Liver (tissue), 9 donors: ENCODE measurements around the gene CYP8B1. TPM values are rescaled to one million over a fixed set of nuclear protein-coding genes. Genes with fewer than 3 reads are reported as not detected.

ENCODE experiments used
- DNase-seq: peaks from one replicate; pipeline ENCODE4 v3.0.0-alpha.2; 2017; ENCODE audit warnings: low spot score
- H3K27ac ChIP-seq, 2 donors: one replicate each; pipeline ENCODE4 v1.7.0; 2013; ENCODE audit warnings: inconsistent platforms in 2 of 2, low read length in 2 of 2, control low read depth in 1 of 2, low read depth in 1 of 2, mild to moderate bottlenecking in 1 of 2
- H3K27me3 ChIP-seq, 4 donors: one replicate each; pipeline versions ENCODE4 v1.6.1 to v1.7.0; 2013; ENCODE audit warnings: low read length in 3 of 4, inconsistent platforms in 1 of 4, mild to moderate bottlenecking in 1 of 4, moderate library complexity in 1 of 4; ENCODE audit not compliant: control insufficient read depth in 4 of 4, insufficient read depth in 4 of 4
- H3K36me3 ChIP-seq, 4 donors: one replicate each; pipeline versions ENCODE4 v1.6.1 to v1.7.0; 2013; ENCODE audit warnings: low read length in 3 of 4, mild to moderate bottlenecking in 3 of 4, low read depth in 1 of 4, moderate library complexity in 1 of 4; ENCODE audit not compliant: control insufficient read depth in 4 of 4, insufficient read depth in 3 of 4
- H3K4me1 ChIP-seq, 4 donors: one replicate each; pipeline versions ENCODE4 v1.6.1 to v1.7.0; 2013; ENCODE audit warnings: low read length in 3 of 4, mild to moderate bottlenecking in 3 of 4, moderate library complexity in 1 of 4; ENCODE audit not compliant: control insufficient read depth in 4 of 4, insufficient read depth in 4 of 4
- H3K4me3 ChIP-seq, 3 donors: one replicate each; pipeline versions ENCODE4 v1.6.1 to v1.7.0; 2013; ENCODE audit warnings: low read length in 3 of 3, control low read depth in 1 of 3, low read depth in 1 of 3, mild to moderate bottlenecking in 1 of 3
- H3K9ac ChIP-seq, 2 donors: one replicate each; pipeline ENCODE4 v1.7.0; 2013; ENCODE audit warnings: low read length in 2 of 2, mild to moderate bottlenecking in 2 of 2, moderate library complexity in 2 of 2, control low read depth in 1 of 2, low read depth in 1 of 2
- H3K9me3 ChIP-seq, 4 donors: one replicate each; pipeline versions ENCODE4 v1.6.1 to v1.7.0; 2013; ENCODE audit warnings: low read length in 3 of 4; ENCODE audit not compliant: control insufficient read depth in 4 of 4
- EGR1 ChIP-seq, 2 donors: IDR thresholded peaks; 2 replicates each; pipeline ENCODE4 v1.6.1; 2016 to 2018; ENCODE audit warnings: antibody characterized with exemption in 2 of 2, low read depth in 2 of 2
- FOXA1 ChIP-seq: IDR thresholded peaks from 2 replicates; pipeline ENCODE4 v1.6.1; 2016; ENCODE audit warnings: antibody characterized with exemption
- GABPA ChIP-seq, 2 donors: IDR thresholded peaks in 1 of 2; conservative IDR thresholded peaks in 1 of 2; 2 replicates each; pipeline ENCODE4 v1.6.1; 2016; ENCODE audit warnings: antibody characterized with exemption in 2 of 2, mild to moderate bottlenecking in 1 of 2, moderate library complexity in 1 of 2
- HNF4A ChIP-seq, 2 donors: conservative IDR thresholded peaks; 2 replicates each; pipeline ENCODE4 v1.6.1; 2016; ENCODE audit warnings: antibody characterized with exemption in 2 of 2, mild to moderate bottlenecking in 2 of 2
- HNF4G ChIP-seq: IDR thresholded peaks from 2 replicates; pipeline ENCODE4 v1.6.1; 2016; ENCODE audit warnings: antibody characterized with exemption
- JUND ChIP-seq, 2 donors: IDR thresholded peaks; 2 replicates each; pipeline ENCODE4 v1.6.1; 2016; ENCODE audit warnings: antibody characterized with exemption in 2 of 2
- NR2F2 ChIP-seq: IDR thresholded peaks from 2 replicates; pipeline ENCODE4 v1.6.1; 2016; ENCODE audit warnings: antibody characterized with exemption
- RAD21 ChIP-seq, 2 donors: IDR thresholded peaks; 2 replicates each; pipeline ENCODE4 v1.6.1; 2016; ENCODE audit warnings: antibody characterized with exemption in 2 of 2, mild to moderate bottlenecking in 2 of 2
- RXRA ChIP-seq, 2 donors: IDR thresholded peaks; 2 replicates each; pipeline ENCODE4 v1.6.1; 2017 to 2018; ENCODE audit warnings: antibody characterized with exemption in 2 of 2, mild to moderate bottlenecking in 1 of 2
- SP1 ChIP-seq: IDR thresholded peaks from 2 replicates; pipeline ENCODE4 v1.6.1; 2018; ENCODE audit warnings: antibody characterized with exemption, mild to moderate bottlenecking
- TAF1 ChIP-seq: conservative IDR thresholded peaks from 2 replicates; pipeline ENCODE4 v1.6.1; 2016; ENCODE audit warnings: antibody characterized with exemption, mild to moderate bottlenecking
- YY1 ChIP-seq: IDR thresholded peaks from 2 replicates; pipeline ENCODE4 v1.6.1; 2016; ENCODE audit warnings: antibody characterized with exemption, mild to moderate bottlenecking
- WGBS: extraction: QIAGEN DNeasy Blood & Tissue Kit; methylation state at CpG from one replicate; pipeline ENCODE4 v1.1.7; 2013; 5-methylcytosine and 5-hydroxymethylcytosine counted together
- polyA plus RNA-seq, 2 donors: library from polyadenylated mRNA; stranded (reverse) in 1 of 2; unstranded in 1 of 2; fragments of 200-250 nt in 1 of 2; fragments of >200 nt in 1 of 2; fragmentation: Nextera tagmentation in 1 of 2; extraction: Ambion mirVana in 1 of 2; gene quantifications; one replicate each; pipeline versions ENCODE4 v1.2.1 to v1.2.3, GENCODE V29; 2013 to 2015
- total RNA-seq, 2 donors: library from RNA; depleted of rRNA; stranded (reverse); fragments of >200 nt; gene quantifications; one replicate each; pipeline ENCODE4 v1.2.3, GENCODE V29; 2014
- TF ChIP-seq, protein P1 (sequence below): IDR thresholded peaks from 2 replicates; pipeline ENCODE4 v1.6.1; 2016; ENCODE audit warnings: antibody characterized with exemption, mild to moderate bottlenecking
- TF ChIP-seq, protein P2 (sequence below): IDR thresholded peaks from 2 replicates; pipeline ENCODE4 v1.6.1; 2016; ENCODE audit warnings: antibody characterized with exemption
- TF ChIP-seq, protein P3 (sequence below): IDR thresholded peaks from 2 replicates; pipeline ENCODE4 v1.6.1; 2016; ENCODE audit warnings: antibody characterized with exemption
- TF ChIP-seq, protein P4 (sequence below): fragments of 150-350 bp; IDR thresholded peaks from 2 replicates; pipeline ENCODE4 v1.5.1; 2017; ENCODE audit warnings: improper control_type of control experiment, low read depth, low read length; ENCODE audit not compliant: missing input control
- TF ChIP-seq, protein P5 (sequence below): IDR thresholded peaks from 2 replicates; pipeline ENCODE4 v1.6.1; 2016; ENCODE audit warnings: antibody characterized with exemption
- donor health status: healthy.
- donor health status: healthy.
- donor health status: healthy.
- donor health status: healthy.
- donor health status: healthy.

The CYP8B1 gene
- total and polyA plus RNA-seq, 4 donors: 21.2 to 490 (median 223) TPM

DNA sequence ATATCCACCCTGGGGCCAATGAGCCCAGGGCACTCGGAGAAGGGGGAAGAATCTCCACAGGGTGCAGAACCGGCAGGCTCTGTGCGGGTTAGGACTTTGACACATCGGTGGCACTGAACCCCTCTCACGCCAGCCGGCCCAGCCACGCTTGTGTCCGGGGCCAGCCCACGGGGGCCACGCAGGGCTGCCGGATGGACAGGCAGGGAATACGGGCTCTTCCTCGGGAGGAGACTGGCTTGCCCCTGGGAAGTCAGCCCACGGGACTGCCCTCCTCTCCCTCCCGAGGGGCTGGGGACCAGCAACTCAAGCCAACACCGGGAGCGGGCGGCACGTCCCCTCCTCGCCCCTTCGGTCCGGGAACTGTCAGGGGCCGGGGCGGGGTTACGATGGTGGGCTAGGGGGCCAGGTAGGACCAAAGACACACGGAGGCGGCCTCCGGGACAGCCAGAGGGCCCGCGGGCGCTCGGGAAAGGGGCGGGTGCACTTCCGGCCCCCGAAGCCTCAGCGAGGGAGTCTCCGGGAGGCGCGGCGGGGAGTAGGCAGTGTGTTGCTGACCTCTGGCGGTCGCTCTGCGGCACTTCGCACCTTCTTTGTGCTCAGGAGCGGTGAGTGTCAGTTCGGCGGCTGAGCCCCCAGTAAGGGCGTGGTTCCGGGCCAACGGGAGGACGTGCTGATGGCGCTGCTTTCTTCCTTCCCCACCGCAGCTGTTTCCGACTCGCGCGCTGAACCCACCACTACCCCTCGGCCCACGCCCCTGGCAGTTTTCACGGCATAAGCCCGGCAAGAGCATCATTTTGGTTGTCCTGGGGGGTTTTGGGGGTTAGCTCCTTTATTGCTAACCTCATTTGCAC is 5.1 kb upstream of the CYP8B1 start (continued):
- TF ChIP-seq, protein P1, sequence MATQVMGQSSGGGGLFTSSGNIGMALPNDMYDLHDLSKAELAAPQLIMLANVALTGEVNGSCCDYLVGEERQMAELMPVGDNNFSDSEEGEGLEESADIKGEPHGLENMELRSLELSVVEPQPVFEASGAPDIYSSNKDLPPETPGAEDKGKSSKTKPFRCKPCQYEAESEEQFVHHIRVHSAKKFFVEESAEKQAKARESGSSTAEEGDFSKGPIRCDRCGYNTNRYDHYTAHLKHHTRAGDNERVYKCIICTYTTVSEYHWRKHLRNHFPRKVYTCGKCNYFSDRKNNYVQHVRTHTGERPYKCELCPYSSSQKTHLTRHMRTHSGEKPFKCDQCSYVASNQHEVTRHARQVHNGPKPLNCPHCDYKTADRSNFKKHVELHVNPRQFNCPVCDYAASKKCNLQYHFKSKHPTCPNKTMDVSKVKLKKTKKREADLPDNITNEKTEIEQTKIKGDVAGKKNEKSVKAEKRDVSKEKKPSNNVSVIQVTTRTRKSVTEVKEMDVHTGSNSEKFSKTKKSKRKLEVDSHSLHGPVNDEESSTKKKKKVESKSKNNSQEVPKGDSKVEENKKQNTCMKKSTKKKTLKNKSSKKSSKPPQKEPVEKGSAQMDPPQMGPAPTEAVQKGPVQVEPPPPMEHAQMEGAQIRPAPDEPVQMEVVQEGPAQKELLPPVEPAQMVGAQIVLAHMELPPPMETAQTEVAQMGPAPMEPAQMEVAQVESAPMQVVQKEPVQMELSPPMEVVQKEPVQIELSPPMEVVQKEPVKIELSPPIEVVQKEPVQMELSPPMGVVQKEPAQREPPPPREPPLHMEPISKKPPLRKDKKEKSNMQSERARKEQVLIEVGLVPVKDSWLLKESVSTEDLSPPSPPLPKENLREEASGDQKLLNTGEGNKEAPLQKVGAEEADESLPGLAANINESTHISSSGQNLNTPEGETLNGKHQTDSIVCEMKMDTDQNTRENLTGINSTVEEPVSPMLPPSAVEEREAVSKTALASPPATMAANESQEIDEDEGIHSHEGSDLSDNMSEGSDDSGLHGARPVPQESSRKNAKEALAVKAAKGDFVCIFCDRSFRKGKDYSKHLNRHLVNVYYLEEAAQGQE: no peak
- peak; percentile 22 to 45 for TF ChIP-seq HNF4A (conservative IDR thresholded peaks at IDR 0.05)
- peak; percentile 97 to 98 for TF ChIP-seq RAD21 (IDR thresholded peaks at IDR 0.05)
- TF ChIP-seq, protein P2, sequence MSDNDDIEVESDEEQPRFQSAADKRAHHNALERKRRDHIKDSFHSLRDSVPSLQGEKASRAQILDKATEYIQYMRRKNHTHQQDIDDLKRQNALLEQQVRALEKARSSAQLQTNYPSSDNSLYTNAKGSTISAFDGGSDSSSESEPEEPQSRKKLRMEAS: no peak
- no peak for TF ChIP-seq FOXA1
- no peak for TF ChIP-seq NR2F2
- TF ChIP-seq, protein P3, sequence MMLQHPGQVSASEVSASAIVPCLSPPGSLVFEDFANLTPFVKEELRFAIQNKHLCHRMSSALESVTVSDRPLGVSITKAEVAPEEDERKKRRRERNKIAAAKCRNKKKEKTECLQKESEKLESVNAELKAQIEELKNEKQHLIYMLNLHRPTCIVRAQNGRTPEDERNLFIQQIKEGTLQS: no peak
- TF ChIP-seq TAF1: no peak
- TF ChIP-seq YY1: peak; percentile 34

DNA sequence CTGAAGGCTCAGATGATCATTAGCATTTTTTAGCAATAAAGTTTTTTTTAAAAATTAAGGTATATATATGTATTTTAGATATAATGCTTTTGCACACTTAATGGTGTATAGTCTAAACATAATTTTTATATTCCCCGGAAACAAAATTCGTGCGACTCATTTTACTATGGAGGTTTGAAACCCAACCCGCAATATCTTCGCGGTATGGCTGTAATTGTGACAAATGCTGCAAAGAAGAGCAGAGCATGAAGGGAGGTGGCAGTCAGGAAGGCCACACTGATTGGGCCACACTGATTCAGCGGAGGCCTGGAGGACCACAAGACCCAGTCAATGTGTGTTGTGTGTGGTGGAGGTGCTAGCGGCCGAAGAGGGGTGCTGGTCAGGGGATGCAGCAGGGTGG is 4.5 kb upstream of the CYP8B1 start:
- Histone ChIP-seq H3K9ac (no peak overlapping the region), H3K36me3 (no peaks in the 10 kb centered on the region), H3K27me3 (no peaks in the 10 kb centered on the region), H3K4me1 (peaks cover 5 to 38% (median 22%) of the 10 kb centered on the region in 4 donors), H3K27ac (peak overlapping the region; percentile 87 to 91), H3K4me3 (peak overlapping the region; percentile 56 to 65 (median 57)), H3K9me3 (no peaks in the 10 kb centered on the region)
- TF ChIP-seq, protein P4, sequence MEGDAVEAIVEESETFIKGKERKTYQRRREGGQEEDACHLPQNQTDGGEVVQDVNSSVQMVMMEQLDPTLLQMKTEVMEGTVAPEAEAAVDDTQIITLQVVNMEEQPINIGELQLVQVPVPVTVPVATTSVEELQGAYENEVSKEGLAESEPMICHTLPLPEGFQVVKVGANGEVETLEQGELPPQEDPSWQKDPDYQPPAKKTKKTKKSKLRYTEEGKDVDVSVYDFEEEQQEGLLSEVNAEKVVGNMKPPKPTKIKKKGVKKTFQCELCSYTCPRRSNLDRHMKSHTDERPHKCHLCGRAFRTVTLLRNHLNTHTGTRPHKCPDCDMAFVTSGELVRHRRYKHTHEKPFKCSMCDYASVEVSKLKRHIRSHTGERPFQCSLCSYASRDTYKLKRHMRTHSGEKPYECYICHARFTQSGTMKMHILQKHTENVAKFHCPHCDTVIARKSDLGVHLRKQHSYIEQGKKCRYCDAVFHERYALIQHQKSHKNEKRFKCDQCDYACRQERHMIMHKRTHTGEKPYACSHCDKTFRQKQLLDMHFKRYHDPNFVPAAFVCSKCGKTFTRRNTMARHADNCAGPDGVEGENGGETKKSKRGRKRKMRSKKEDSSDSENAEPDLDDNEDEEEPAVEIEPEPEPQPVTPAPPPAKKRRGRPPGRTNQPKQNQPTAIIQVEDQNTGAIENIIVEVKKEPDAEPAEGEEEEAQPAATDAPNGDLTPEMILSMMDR: no peak
- TF ChIP-seq RAD21 (IDR thresholded peaks at IDR 0.05): no peak
- TF ChIP-seq EGR1 (IDR thresholded peaks at IDR 0.05; ENCODE audit: low read depth in 2 of 2): no peak
- TF ChIP-seq HNF4G: no peak
- TF ChIP-seq, protein P5, sequence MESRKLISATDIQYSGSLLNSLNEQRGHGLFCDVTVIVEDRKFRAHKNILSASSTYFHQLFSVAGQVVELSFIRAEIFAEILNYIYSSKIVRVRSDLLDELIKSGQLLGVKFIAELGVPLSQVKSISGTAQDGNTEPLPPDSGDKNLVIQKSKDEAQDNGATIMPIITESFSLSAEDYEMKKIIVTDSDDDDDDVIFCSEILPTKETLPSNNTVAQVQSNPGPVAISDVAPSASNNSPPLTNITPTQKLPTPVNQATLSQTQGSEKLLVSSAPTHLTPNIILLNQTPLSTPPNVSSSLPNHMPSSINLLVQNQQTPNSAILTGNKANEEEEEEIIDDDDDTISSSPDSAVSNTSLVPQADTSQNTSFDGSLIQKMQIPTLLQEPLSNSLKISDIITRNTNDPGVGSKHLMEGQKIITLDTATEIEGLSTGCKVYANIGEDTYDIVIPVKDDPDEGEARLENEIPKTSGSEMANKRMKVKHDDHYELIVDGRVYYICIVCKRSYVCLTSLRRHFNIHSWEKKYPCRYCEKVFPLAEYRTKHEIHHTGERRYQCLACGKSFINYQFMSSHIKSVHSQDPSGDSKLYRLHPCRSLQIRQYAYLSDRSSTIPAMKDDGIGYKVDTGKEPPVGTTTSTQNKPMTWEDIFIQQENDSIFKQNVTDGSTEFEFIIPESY: no peak
- no peak for TF ChIP-seq NR2F2
- TF ChIP-seq, protein P2: no peak
- TF ChIP-seq JUND (IDR thresholded peaks at IDR 0.05): no peak
- no peak for TF ChIP-seq RXRA (IDR thresholded peaks at IDR 0.05)
- TF ChIP-seq TAF1: no peak
- TF ChIP-seq, protein P3: no peak
- TF ChIP-seq FOXA1: no peak
- no peak for TF ChIP-seq SP1
- TF ChIP-seq GABPA (IDR thresholded peaks at IDR 0.05 in 1 of 2, conservative IDR thresholded peaks at IDR 0.05 in 1 of 2): no peak
- 90% methylated on average over 9 of the region's 9 CpGs for WGBS
- DNase-seq: no peak
